Measurements from ENCODE around the gene PANX1. TPM values are rescaled to one million over a fixed set of nuclear protein-coding genes. Genes with fewer than 3 reads are reported as not detected.

The PANX1 gene
- total RNA-seq, 1 donor from 2014 or later: 42.9 TPM

GRCh38 chr11:94183886-94184264, 55.2 kb downstream of the PANX1 start:
- Mint-ChIP-seq H3K4me1 (peaks cover 24% of the 10 kb centered on the region), H3K4me3 (peak overlapping the region; percentile 18), H3K27me3 (ENCODE audit: low read depth) (no peaks in the 10 kb centered on the region), H3K27ac (peak overlapping the region; percentile 90), H3K9me3 (no peaks in the 10 kb centered on the region), H3K36me3 (peaks cover 38% of the 10 kb centered on the region)
- DNase-seq (ENCODE audit: low spot score in 2 of 2, unreplicated experiment in 2 of 2): peak; percentile 34 to 83
- peak; percentile 91 for TF ChIP-seq CTCF (IDR thresholded peaks at IDR 0.05; ENCODE audit: unreplicated experiment)

GRCh38 chr11:94184362-94184761, 55.7 kb downstream of the PANX1 start:
- TF ChIP-seq CTCF (IDR thresholded peaks at IDR 0.05; ENCODE audit: unreplicated experiment): no peak
- Mint-ChIP-seq H3K27me3 (ENCODE audit: low read depth) (no peaks in the 10 kb centered on the region), H3K4me1 (peaks cover 24% of the 10 kb centered on the region), H3K27ac (peak overlapping the region; percentile 90), H3K36me3 (peaks cover 35% of the 10 kb centered on the region), H3K9me3 (no peaks in the 10 kb centered on the region), H3K4me3 (no peak overlapping the region)
- no peak for DNase-seq (ENCODE audit: low spot score in 2 of 2, unreplicated experiment in 2 of 2)

GRCh38 chr11:94184846-94185245, 56.2 kb downstream of the PANX1 start:
- Mint-ChIP-seq H3K4me3 (no peak overlapping the region), H3K4me1 (peaks cover 24% of the 10 kb centered on the region), H3K36me3 (peaks cover 31% of the 10 kb centered on the region), H3K9me3 (no peaks in the 10 kb centered on the region), H3K27me3 (ENCODE audit: low read depth) (no peaks in the 10 kb centered on the region), H3K27ac (peak overlapping the region; percentile 59)
- no peak for DNase-seq (ENCODE audit: low spot score in 2 of 2, unreplicated experiment in 2 of 2)
- TF ChIP-seq CTCF (IDR thresholded peaks at IDR 0.05; ENCODE audit: unreplicated experiment): no peak

- H3K36me3 Mint-ChIP-seq: peaks cover 31% of the 10 kb centered on the region
- no peak for DNase-seq (ENCODE audit: low spot score in 2 of 2, unreplicated experiment in 2 of 2)
- H3K9me3 Mint-ChIP-seq: peaks cover 4% of the 10 kb centered on the region
- H3K27ac Mint-ChIP-seq: peak overlapping the region; percentile 75
- no peaks in the 10 kb centered on the region for H3K27me3 Mint-ChIP-seq (ENCODE audit: low read depth)
- TF ChIP-seq CTCF (IDR thresholded peaks at IDR 0.05; ENCODE audit: unreplicated experiment): no peak
- H3K4me3 Mint-ChIP-seq: no peak overlapping the region
- H3K4me1 Mint-ChIP-seq: peaks cover 24% of the 10 kb centered on the region
Measured at GRCh38 chr11:94185416-94186084, 56.9 kb downstream of the PANX1 start.

- H3K27ac Mint-ChIP-seq: peak overlapping the region; percentile 23
- H3K4me3 Mint-ChIP-seq: no peak overlapping the region
- H3K36me3 Mint-ChIP-seq: peaks cover 24% of the 10 kb centered on the region
- no peaks in the 10 kb centered on the region for H3K27me3 Mint-ChIP-seq (ENCODE audit: low read depth)
- no peak for TF ChIP-seq CTCF (IDR thresholded peaks at IDR 0.05; ENCODE audit: unreplicated experiment)
- H3K9me3 Mint-ChIP-seq: peaks cover 4% of the 10 kb centered on the region
- H3K4me1 Mint-ChIP-seq: peaks cover 24% of the 10 kb centered on the region
- no peak for DNase-seq (ENCODE audit: low spot score in 2 of 2, unreplicated experiment in 2 of 2)
Measured at GRCh38 chr11:94186342-94187203, 57.9 kb downstream of the PANX1 start.
